ENCODE measurements around the gene COPG2.

DNA sequence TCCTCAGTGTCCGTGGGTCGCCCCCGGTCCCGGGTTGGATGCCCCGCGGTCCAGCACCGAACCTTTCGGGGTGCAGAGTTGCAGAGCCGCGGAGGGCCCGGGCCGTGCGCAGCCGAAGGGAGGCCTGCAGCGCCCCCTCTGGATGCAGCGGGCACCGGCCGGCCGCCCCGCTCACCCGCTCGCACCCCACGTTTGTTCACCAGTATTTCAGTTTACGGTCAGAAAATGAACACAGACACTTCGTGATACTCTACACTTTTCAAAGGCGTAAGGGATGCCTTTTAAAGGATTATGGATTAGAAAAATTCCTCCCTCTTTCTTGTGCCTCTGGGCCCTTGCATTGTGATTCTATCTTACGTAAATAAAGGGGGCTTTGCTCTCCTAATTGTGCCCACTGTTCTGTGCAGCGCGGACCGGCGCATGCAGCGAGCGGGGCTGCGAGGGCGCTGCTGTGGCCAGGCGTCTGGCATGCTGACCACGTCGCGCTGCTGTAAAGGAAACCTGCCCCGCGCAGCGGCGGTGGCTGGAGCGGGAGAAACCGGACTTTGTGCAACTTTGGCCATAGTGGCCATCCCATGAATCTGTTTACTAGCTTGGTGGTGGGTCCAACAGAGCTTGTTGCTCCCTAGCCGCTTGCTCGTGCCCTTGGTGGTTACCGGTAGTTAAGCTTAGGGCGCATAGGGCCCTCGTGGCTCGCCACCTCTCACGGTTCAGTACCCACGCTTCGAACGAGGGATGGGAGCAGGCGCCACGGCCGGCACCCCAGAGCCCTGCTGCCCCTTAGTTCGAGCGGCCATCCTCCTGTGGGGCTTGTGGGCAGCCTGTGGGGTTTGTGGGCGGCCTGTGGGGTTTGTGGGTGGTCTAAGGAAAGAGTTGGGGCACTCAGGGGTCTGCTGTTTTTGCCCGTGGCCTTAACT, 177.4 kb downstream of the COPG2 start:
- TF ChIP-seq, protein P1, sequence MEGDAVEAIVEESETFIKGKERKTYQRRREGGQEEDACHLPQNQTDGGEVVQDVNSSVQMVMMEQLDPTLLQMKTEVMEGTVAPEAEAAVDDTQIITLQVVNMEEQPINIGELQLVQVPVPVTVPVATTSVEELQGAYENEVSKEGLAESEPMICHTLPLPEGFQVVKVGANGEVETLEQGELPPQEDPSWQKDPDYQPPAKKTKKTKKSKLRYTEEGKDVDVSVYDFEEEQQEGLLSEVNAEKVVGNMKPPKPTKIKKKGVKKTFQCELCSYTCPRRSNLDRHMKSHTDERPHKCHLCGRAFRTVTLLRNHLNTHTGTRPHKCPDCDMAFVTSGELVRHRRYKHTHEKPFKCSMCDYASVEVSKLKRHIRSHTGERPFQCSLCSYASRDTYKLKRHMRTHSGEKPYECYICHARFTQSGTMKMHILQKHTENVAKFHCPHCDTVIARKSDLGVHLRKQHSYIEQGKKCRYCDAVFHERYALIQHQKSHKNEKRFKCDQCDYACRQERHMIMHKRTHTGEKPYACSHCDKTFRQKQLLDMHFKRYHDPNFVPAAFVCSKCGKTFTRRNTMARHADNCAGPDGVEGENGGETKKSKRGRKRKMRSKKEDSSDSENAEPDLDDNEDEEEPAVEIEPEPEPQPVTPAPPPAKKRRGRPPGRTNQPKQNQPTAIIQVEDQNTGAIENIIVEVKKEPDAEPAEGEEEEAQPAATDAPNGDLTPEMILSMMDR (conservative IDR thresholded peaks at IDR 0.05; ENCODE audit: low read depth, low read length): peak; percentile 52; the same call in 1 of the 2 replicates
- TF ChIP-seq EZH2 (IDR thresholded peaks at IDR 0.05; ENCODE audit: borderline replicate concordance, low read depth, low read length, poor library complexity, severe bottlenecking): no peak
